ENCODE measurements around the gene POLE2.
"Not testable (repeated sequence)": the region's sequence is repeated elsewhere in the genome, so short reads cannot be mapped to it uniquely, and the experiment has no call there.

Gene POLE2

DNA sequence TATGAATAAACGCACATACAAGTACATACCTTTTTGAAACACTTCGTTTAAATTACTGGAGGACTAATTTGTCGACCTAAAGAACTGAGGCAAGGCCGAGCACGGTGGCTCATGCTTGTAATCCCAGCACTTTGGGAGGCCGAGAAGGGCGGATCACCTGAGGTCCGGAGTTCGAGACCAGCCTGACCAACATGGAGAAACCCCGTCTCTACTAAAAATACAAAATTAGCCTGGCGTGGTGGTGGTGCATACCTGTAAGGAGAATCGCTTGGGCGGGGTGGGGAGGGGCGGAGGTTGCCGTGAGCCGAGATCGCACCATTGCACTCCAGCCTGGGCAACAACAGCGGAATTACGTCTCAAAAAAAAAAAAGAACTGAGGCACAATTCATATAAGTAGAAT is 68.7 kb downstream of the POLE2 start:
- DNase-seq, result not testable (repeated sequence)

DNA sequence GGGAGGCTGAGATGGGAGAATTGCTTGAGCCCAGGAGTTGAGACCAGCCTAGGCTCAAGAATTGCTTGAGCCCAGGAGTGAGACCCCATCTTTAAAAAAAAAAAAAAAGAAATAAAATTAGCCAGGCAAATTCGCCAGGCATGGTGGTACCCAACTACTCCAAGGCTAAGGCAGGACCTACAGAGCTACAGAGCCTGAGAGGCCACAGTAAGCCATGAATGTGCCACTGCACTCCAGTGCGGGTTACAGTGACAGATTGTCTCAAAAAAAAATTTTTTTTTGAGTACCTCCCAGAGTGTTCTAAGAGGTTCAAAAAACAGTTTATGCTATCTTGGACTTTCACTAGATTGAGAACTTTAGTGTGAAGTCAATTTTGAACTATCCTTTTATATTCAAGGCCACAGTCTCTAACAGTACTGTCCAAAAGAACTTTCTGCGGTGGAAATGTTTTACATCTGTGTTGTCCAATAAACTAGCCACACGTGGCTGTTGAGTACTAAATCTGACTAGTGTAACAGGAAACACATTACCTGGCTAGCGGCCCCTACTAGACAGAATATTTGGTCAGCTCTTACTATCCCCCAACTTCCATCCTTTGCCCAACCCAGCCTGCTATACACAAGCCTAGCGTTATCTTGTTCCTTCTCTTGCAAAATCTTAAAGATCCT is 70.0 kb downstream of the POLE2 start:
- DNase-seq, result no peak

DNA sequence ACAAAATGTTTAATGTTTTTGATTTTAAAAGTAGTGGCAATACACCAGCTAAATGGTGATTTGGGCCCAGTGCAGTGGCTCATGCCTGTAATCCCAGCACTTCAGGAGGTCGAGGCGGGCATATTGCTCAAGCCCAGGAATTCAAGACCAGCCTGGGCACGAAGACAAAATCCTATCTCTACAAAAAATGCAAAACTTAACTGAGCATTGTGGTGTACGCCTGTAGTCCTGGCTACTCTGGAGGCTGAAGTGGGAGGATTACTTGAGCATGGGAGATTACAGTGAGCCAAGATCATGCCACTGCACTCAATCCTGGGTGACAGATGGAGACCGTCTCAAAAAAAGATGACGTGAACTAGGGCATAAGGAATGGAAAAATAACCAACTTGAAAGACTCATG is 72.2 kb downstream of the POLE2 start:
- no peak for DNase-seq

DNA sequence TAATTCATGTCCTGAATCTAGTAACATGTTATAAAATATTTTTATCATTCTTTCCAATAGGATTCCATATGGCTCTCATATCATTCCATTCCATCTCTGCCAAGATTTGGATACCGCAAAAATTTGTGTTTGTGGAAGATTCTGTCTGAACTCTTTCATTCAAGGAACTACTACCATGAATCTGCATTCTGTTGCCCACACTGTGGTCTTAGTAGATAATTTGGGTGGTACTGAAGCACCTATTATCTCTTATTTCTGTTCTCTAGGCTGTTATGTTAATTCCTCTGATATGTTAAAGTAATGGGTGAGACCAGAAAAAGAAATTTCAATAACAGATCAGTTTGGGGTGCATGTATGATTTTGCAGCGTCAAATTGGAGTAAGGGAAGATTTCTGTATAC is 73.8 kb downstream of the POLE2 start:
- DNase-seq, result peak; percentile 42

DNA sequence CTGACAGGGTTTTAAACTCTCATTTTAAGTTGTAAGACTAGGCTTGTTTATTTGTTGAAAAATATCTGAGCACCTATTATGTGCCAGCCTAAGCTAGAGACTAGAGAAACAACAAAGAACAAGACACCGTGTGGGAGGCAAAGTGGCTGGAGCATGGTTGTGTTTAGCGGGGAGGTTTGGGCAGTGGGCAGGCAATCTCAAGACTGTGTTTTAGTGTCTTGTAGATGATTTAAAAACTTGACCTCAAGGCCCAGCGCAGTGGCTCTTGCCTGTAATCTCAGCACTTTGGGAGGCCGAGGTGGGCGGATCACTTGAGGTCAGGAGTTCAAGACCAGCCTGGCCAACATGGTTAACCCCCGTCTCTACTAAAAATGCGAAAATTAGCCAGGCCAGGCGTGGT is 75.3 kb downstream of the POLE2 start:
- DNase-seq, result no peak

DNA sequence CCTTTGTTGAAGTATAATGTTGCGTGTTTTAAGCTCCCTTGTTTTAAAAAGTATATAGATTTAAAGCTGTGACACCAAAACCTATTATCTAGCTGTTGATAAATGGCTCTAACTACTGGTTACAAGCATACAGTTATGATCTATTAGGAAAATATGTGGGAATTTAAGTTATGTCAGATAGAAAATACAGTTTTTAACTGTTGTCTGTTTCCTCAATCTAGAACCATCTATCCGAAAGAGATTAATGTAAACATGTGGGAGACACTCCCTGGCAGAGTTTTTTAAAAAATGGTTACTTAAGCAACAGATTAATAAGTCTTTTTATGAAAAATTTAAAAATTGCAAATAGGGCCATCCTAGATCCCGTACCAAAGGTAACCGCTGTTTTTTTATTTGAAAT is 75.8 kb downstream of the POLE2 start:
- no peak for DNase-seq

DNA sequence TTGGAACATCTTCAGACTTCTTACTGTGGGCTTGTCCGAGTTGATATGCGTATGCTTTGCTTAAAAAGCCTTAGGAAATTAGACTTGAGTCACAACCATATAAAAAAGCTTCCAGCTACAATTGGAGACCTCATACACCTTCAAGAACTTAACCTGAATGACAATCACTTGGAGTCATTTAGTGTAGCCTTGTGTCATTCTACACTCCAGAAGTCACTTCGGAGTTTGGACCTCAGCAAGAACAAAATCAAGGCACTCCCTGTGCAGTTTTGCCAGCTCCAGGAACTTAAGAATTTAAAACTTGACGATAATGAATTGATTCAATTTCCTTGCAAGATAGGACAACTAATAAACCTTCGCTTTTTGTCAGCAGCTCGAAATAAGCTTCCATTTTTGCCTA is 80.4 kb downstream of the POLE2 start:
- no peak for DNase-seq

DNA sequence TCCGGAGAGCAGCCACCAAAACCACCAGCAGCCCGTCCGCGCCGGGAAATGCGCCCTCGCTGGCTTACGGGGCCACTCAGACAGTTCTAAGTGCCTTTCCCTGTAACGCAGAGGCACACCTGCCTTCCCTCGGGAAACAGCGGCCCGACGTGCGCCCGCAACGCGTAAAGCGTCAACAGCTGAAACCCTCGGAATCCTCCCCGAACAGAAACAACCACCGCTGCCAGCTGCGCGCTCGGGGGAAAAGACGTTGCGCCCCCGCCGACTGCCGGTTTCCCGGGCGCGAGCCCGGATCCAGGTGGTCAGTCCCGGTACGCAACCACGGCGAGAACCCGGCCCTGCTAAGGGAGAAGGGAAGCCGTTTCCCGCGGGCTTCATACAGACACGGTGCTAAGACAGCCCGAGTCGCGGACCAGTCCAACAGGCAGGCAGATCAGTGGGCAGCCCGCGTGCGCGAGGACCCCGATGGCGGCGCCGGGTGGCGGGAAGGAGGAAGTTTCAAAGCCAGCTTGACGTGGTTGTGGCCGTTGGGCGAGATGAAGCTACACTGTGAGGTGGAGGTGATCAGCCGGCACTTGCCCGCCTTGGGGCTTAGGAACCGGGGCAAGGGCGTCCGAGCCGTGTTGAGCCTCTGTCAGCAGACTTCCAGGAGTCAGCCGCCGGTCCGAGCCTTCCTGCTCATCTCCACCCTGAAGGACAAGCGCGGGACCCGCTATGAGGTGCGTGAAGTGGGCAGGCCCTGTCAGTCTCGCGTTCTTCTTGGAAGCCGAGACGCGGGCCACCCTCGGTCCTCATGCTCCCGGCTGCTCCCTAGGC is 89.3 kb downstream of the POLE2 start, which contains the start of gene LRR1:
TSS of gene LRR1 (plus strand) at position 456 of the 816 bp plus-strand sequence. CDS start at position 537, 81 bp downstream.
- DNase-seq, result peak; percentile 77

DNA sequence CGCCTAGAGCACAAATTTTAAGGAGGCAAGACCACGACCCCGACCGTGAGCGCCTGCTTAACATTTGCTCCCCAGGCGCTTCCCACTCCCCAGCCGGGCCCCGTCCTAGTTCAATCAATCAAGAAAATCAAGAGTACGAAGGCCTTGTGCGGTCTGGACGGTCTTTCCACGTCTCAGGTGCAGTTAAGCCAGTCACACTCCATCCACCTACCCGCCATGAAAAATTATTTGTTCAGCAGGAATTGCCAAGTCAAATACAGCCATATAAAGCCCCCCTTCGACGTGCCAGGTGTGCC is 89.9 kb downstream of the POLE2 start:
- no peak for DNase-seq

DNA sequence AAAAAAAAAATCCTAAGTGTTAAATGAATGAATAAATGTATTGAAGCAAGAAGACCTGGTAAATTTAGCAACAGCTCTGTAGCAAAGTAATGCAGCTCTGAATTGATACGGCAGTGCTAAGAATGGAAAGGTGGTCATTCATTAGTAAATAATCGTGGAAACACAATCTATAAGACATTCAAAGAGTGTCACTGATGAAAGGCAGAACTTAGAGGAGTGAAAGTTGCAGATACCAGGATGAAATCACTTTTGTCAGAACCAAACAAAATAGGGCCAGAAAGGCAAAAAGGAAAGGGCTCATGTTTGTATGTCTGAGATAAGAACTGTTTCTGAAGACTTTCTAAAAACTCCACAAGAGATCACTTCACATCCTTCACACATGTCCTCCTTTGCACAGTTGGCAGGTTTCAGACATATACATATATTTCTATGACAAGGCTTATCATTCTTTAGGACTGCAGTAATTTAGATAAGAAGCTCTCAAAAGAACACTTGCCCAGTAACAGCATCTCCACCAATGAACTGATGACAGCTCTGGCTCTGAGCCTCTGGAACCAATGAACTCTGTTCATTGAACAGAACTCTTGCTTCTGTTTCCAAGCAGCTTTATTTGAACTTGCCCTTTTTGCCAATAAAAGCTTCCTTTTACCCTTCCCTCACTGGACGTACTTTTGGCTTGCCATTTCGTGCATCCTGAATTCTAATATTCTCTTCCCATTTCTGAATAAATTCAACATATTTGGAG is 93.5 kb downstream of the POLE2 start:
- DNase-seq, result no peak

All from fibroblast of upper back skin (primary cell).